GM23338 (cell line): ENCODE data around the gene CDYL. TPM values are rescaled to one million over a fixed set of nuclear protein-coding genes. Genes with fewer than 3 reads are reported as not detected.

Experiments used
- ATAC-seq: fragments of 200-7000 bp; cut with Tn5 transposase; 3 replicates; pipeline ENCODE4 v1.9.1; 2020
- DNase-seq: peaks from one replicate; pipeline ENCODE4 v3.0.0-alpha.2; 2015; ENCODE audit warnings: low spot score
- H2AFZ ChIP-seq: fragments of 200-600 bp; sonication (generic); 2 replicates; pipeline ENCODE4 v1.8.0; 2016; ENCODE audit warnings: antibody characterized with exemption, mild to moderate bottlenecking, moderate library complexity
- H3F3A ChIP-seq: fragments of 200-600 bp; sonication (generic); replicated peaks from 2 replicates; pipeline ENCODE4 v1.8.0; 2017; ENCODE audit warnings: antibody characterized with exemption, mixed run types, low read depth
- H3K27ac ChIP-seq: fragments of 200-600 bp; sonication (generic); 2 replicates; pipeline ENCODE4 v1.6.1; 2016; ENCODE audit warnings: low read depth
- H3K27me3 ChIP-seq: fragments of 200-600 bp; sonication (generic); 2 replicates; pipeline ENCODE4 v1.8.0; 2016; ENCODE audit warnings: mild to moderate bottlenecking, mixed run types, moderate library complexity; ENCODE audit not compliant: insufficient read depth
- H3K36me3 ChIP-seq: fragments of 200-600 bp; sonication (generic); 2 replicates; pipeline ENCODE4 v1.8.0; 2016; ENCODE audit warnings: mild to moderate bottlenecking; ENCODE audit not compliant: insufficient read depth
- H3K4me1 ChIP-seq: fragments of 200-600 bp; sonication (generic); 2 replicates; pipeline ENCODE4 v1.8.0; 2016; ENCODE audit warnings: mild to moderate bottlenecking, moderate library complexity; ENCODE audit not compliant: insufficient read depth
- H3K4me2 ChIP-seq: fragments of 200-600 bp; sonication (generic); 2 replicates; pipeline ENCODE4 v1.7.1; 2017; ENCODE audit warnings: mixed run types
- H3K4me3 ChIP-seq: fragments of 200-600 bp; sonication (generic); 2 replicates; pipeline ENCODE4 v1.6.1; 2016; ENCODE audit warnings: mixed run types
- H3K79me2 ChIP-seq: fragments of 200-600 bp; sonication (generic); replicated peaks from 2 replicates; pipeline ENCODE4 v1.8.0; 2017; ENCODE audit warnings: mild to moderate bottlenecking; ENCODE audit not compliant: insufficient read depth
- H3K9me2 ChIP-seq: fragments of 200-600 bp; sonication (generic); 2 replicates; pipeline ENCODE4 v1.8.0; 2017; ENCODE audit not compliant: insufficient read depth
- H4K20me1 ChIP-seq: fragments of 200-600 bp; sonication (generic); replicated peaks from 2 replicates; pipeline ENCODE4 v1.8.0; 2017; ENCODE audit warnings: mild to moderate bottlenecking; ENCODE audit not compliant: insufficient read depth
- H3K27ac Mint-ChIP-seq: 2 replicates; pipeline ENCODE4 v1.8.0; 2020; ENCODE audit warnings: inconsistent platforms, mild to moderate bottlenecking, moderate library complexity, mixed read lengths
- H3K27me3 Mint-ChIP-seq: 3 replicates; pipeline ENCODE4 v1.8.0; 2022; ENCODE audit warnings: low read depth, mild to moderate bottlenecking, moderate library complexity, mixed read lengths, inconsistent platforms; ENCODE audit not compliant: insufficient read depth, poor library complexity
- H3K36me3 Mint-ChIP-seq: 3 replicates; pipeline ENCODE4 v1.8.0; 2021; ENCODE audit warnings: low read depth, mild to moderate bottlenecking, inconsistent platforms, moderate library complexity, mixed read lengths
- H3K4me1 Mint-ChIP-seq: 3 replicates; pipeline ENCODE4 v1.8.0; 2020; ENCODE audit warnings: mild to moderate bottlenecking, inconsistent platforms, mixed read lengths
- H3K4me3 Mint-ChIP-seq: 3 replicates; pipeline ENCODE4 v1.8.0; 2021; ENCODE audit warnings: moderate library complexity, mild to moderate bottlenecking, inconsistent platforms, mixed read lengths
- H3K9me3 Mint-ChIP-seq: 3 replicates; pipeline ENCODE4 v1.8.0; 2020; ENCODE audit warnings: moderate library complexity, mild to moderate bottlenecking, inconsistent platforms, mixed read lengths
- CREB1 ChIP-seq: fragments of 250-450 bp; sonication (Bioruptor Pico); IDR thresholded peaks from 2 replicates; pipeline ENCODE4 v1.5.0; 2020; ENCODE audit warnings: low read depth, mild to moderate bottlenecking, moderate library complexity
- CTCF ChIP-seq, 2 experiments: fragments of 200-600 bp in 1 of 2; sonication (generic) in 1 of 2; conservative IDR thresholded peaks; 2 replicates each; pipeline versions ENCODE4 v1.5.1 to v1.6.1; 2016 to 2017; ENCODE audit warnings: antibody characterized with exemption in 2 of 2, low read depth in 2 of 2, mild to moderate bottlenecking in 2 of 2, moderate library complexity in 1 of 2
- EZH2 ChIP-seq: fragments of 200-600 bp; sonication (generic); IDR thresholded peaks from one replicate; pipeline ENCODE4 v1.8.0; 2017; ENCODE audit warnings: antibody characterized with exemption, mild to moderate bottlenecking, low read depth; ENCODE audit not compliant: unreplicated experiment
- EZH2phosphoT487 ChIP-seq: fragments of 200-600 bp; sonication (generic); IDR thresholded peaks from one replicate; pipeline ENCODE4 v1.8.1; 2018; ENCODE audit warnings: antibody characterized with exemption; ENCODE audit not compliant: unreplicated experiment
- JUNB ChIP-seq: IDR thresholded peaks from one replicate; pipeline ENCODE4 v1.6.1; 2016; ENCODE audit warnings: antibody characterized with exemption; ENCODE audit not compliant: unreplicated experiment
- STAT1 ChIP-seq: IDR thresholded peaks from one replicate; pipeline ENCODE4 v1.6.1; 2016; ENCODE audit warnings: antibody characterized with exemption; ENCODE audit not compliant: unreplicated experiment
- polyA plus RNA-seq: library from polyadenylated mRNA; unstranded; fragments of >200 nt; fragmentation: Nextera tagmentation; extraction: Ambion mirVana; gene quantifications from 2 replicates; pipeline ENCODE4 v1.2.1, GENCODE V29; 2016
- total RNA-seq: library from RNA; depleted of rRNA; stranded (reverse); fragments of >200 nt; shearing (Covaris generic); gene quantifications from 2 replicates; pipeline ENCODE4 v1.2.3, GENCODE V29; 2014
- TF ChIP-seq, protein P1 (sequence below): fragments of 250-450 bp; sonication (Bioruptor Pico); IDR thresholded peaks from 2 replicates; pipeline ENCODE4 v1.5.0; 2020; ENCODE audit warnings: mild to moderate bottlenecking, moderate library complexity
- TF ChIP-seq, protein P2 (sequence below): IDR thresholded peaks from one replicate; pipeline ENCODE4 v1.6.1; 2018; ENCODE audit warnings: antibody characterized with exemption; ENCODE audit not compliant: unreplicated experiment
- TF ChIP-seq, protein P3 (sequence below): IDR thresholded peaks from 2 replicates; pipeline ENCODE4 v1.6.1; 2016; ENCODE audit warnings: antibody characterized with exemption

Gene CDYL
- total and polyA plus RNA-seq, 2 experiments from 2014 or later = 67.2 to 128 TPM

DNA sequence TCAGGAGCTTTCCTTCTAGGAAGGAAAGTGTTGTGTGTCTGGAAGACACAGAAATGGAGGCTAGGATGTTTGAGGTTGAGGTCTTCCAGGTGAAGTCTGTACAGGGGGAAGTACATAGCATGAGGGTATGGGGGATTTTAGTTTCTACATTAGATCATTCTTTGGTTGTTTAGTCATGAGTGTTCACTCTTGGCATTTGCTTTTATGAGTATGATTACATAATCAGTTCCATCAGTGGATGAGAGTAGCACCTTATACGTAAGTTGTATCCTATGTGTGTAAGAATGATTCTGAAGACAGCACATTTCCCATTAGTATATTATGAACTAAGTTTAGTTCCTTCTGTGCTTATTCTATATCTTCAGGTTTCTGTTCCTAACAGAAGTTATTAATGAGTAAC lies 1.9 kb downstream of the CDYL start:
- Histone ChIP-seq H3K36me3 (no peaks in the 10 kb centered on the region), H4K20me1 (peaks cover 65% of the 10 kb centered on the region), H3K4me1 (peaks cover 40% of the 10 kb centered on the region), H3K9me2 (no peaks in the 10 kb centered on the region), H3K79me2 (peaks cover 83% of the 10 kb centered on the region), H3K4me3 (peak overlapping the region; percentile 57), H2AFZ (no peak overlapping the region), H3K27ac (no peak overlapping the region), H3K27me3 (peaks cover 54% of the 10 kb centered on the region), H3K4me2 (peak overlapping the region; percentile 71; the same call in 1 of the 2 replicates), H3F3A (no peaks in the 10 kb centered on the region)
- TF ChIP-seq, protein P1, sequence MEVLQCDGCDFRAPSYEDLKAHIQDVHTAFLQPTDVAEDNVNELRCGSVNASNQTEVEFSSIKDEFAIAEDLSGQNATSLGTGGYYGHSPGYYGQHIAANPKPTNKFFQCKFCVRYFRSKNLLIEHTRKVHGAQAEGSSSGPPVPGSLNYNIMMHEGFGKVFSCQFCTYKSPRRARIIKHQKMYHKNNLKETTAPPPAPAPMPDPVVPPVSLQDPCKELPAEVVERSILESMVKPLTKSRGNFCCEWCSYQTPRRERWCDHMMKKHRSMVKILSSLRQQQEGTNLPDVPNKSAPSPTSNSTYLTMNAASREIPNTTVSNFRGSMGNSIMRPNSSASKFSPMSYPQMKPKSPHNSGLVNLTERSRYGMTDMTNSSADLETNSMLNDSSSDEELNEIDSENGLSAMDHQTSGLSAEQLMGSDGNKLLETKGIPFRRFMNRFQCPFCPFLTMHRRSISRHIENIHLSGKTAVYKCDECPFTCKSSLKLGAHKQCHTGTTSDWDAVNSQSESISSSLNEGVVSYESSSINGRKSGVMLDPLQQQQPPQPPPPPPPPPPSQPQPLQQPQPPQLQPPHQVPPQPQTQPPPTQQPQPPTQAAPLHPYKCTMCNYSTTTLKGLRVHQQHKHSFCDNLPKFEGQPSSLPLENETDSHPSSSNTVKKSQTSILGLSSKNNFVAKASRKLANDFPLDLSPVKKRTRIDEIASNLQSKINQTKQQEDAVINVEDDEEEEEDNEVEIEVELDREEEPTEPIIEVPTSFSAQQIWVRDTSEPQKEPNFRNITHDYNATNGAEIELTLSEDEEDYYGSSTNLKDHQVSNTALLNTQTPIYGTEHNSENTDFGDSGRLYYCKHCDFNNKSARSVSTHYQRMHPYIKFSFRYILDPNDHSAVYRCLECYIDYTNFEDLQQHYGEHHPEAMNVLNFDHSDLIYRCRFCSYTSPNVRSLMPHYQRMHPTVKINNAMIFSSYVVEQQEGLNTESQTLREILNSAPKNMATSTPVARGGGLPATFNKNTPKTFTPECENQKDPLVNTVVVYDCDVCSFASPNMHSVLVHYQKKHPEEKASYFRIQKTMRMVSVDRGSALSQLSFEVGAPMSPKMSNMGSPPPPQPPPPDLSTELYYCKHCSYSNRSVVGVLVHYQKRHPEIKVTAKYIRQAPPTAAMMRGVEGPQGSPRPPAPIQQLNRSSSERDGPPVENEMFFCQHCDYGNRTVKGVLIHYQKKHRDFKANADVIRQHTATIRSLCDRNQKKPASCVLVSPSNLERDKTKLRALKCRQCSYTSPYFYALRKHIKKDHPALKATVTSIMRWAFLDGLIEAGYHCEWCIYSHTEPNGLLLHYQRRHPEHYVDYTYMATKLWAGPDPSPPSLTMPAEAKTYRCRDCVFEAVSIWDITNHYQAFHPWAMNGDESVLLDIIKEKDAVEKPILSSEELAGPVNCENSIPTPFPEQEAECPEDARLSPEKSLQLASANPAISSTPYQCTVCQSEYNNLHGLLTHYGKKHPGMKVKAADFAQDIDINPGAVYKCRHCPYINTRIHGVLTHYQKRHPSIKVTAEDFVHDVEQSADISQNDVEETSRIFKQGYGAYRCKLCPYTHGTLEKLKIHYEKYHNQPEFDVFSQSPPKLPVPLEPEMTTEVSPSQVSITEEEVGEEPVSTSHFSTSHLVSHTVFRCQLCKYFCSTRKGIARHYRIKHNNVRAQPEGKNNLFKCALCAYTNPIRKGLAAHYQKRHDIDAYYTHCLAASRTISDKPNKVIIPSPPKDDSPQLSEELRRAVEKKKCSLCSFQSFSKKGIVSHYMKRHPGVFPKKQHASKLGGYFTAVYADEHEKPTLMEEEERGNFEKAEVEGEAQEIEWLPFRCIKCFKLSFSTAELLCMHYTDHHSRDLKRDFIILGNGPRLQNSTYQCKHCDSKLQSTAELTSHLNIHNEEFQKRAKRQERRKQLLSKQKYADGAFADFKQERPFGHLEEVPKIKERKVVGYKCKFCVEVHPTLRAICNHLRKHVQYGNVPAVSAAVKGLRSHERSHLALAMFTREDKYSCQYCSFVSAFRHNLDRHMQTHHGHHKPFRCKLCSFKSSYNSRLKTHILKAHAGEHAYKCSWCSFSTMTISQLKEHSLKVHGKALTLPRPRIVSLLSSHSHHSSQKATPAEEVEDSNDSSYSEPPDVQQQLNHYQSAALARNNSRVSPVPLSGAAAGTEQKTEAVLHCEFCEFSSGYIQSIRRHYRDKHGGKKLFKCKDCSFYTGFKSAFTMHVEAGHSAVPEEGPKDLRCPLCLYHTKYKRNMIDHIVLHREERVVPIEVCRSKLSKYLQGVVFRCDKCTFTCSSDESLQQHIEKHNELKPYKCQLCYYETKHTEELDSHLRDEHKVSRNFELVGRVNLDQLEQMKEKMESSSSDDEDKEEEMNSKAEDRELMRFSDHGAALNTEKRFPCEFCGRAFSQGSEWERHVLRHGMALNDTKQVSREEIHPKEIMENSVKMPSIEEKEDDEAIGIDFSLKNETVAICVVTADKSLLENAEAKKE = no peak
- TF ChIP-seq EZH2phosphoT487 = no peak
- H3K9me3 Mint-ChIP-seq = peaks cover 15% of the 10 kb centered on the region
- H3K27me3 Mint-ChIP-seq = peaks cover 38% of the 10 kb centered on the region
- H3K4me1 Mint-ChIP-seq = peaks cover 54% of the 10 kb centered on the region
- H3K27ac Mint-ChIP-seq = no peak overlapping the region
- no peak for DNase-seq
- no peak for ATAC-seq
- H3K4me3 Mint-ChIP-seq = peak overlapping the region; percentile 81; the same call in 2 of the 3 replicates
- peaks cover 26% of the 10 kb centered on the region for H3K36me3 Mint-ChIP-seq

GRCh38 chr6:4780360-4780812 lies 4.2 kb downstream of the CDYL start:
- H3K4me2 ChIP-seq = no peak overlapping the region
- no peak for ATAC-seq
- peaks cover 75% of the 10 kb centered on the region for H3K27me3 ChIP-seq
- H2AFZ ChIP-seq = no peak overlapping the region
- peaks cover 28% of the 10 kb centered on the region for H3K36me3 Mint-ChIP-seq
- peaks cover 83% of the 10 kb centered on the region for H3K79me2 ChIP-seq
- H3K36me3 ChIP-seq = no peaks in the 10 kb centered on the region
- peaks cover 71% of the 10 kb centered on the region for H3K4me1 Mint-ChIP-seq
- no peaks in the 10 kb centered on the region for H3F3A ChIP-seq
- DNase-seq = peak; percentile 21
- no peak overlapping the region for H3K4me3 ChIP-seq
- H4K20me1 ChIP-seq = peaks cover 81% of the 10 kb centered on the region
- no peak overlapping the region for H3K27ac ChIP-seq
- H3K9me2 ChIP-seq = no peaks in the 10 kb centered on the region
- peaks cover 56% of the 10 kb centered on the region for H3K4me1 ChIP-seq
- H3K4me3 Mint-ChIP-seq = peak overlapping the region; percentile 37; the same call in 1 of the 3 replicates
- H3K27ac Mint-ChIP-seq = no peak overlapping the region
- H3K27me3 Mint-ChIP-seq = peaks cover 28% of the 10 kb centered on the region
- peaks cover 16% of the 10 kb centered on the region; the same call in 2 of the 3 replicates for H3K9me3 Mint-ChIP-seq
- TF ChIP-seq, protein P2, sequence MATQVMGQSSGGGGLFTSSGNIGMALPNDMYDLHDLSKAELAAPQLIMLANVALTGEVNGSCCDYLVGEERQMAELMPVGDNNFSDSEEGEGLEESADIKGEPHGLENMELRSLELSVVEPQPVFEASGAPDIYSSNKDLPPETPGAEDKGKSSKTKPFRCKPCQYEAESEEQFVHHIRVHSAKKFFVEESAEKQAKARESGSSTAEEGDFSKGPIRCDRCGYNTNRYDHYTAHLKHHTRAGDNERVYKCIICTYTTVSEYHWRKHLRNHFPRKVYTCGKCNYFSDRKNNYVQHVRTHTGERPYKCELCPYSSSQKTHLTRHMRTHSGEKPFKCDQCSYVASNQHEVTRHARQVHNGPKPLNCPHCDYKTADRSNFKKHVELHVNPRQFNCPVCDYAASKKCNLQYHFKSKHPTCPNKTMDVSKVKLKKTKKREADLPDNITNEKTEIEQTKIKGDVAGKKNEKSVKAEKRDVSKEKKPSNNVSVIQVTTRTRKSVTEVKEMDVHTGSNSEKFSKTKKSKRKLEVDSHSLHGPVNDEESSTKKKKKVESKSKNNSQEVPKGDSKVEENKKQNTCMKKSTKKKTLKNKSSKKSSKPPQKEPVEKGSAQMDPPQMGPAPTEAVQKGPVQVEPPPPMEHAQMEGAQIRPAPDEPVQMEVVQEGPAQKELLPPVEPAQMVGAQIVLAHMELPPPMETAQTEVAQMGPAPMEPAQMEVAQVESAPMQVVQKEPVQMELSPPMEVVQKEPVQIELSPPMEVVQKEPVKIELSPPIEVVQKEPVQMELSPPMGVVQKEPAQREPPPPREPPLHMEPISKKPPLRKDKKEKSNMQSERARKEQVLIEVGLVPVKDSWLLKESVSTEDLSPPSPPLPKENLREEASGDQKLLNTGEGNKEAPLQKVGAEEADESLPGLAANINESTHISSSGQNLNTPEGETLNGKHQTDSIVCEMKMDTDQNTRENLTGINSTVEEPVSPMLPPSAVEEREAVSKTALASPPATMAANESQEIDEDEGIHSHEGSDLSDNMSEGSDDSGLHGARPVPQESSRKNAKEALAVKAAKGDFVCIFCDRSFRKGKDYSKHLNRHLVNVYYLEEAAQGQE = no peak
- no peak for TF ChIP-seq EZH2
- TF ChIP-seq JUNB = no peak
- TF ChIP-seq CTCF (conservative IDR thresholded peaks at IDR 0.05; ENCODE audit: low read depth in 2 of 2) = no peak
- no peak for TF ChIP-seq EZH2phosphoT487
- TF ChIP-seq, protein P3, sequence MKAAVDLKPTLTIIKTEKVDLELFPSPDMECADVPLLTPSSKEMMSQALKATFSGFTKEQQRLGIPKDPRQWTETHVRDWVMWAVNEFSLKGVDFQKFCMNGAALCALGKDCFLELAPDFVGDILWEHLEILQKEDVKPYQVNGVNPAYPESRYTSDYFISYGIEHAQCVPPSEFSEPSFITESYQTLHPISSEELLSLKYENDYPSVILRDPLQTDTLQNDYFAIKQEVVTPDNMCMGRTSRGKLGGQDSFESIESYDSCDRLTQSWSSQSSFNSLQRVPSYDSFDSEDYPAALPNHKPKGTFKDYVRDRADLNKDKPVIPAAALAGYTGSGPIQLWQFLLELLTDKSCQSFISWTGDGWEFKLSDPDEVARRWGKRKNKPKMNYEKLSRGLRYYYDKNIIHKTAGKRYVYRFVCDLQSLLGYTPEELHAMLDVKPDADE = no peak
- no peak for TF ChIP-seq STAT1
- TF ChIP-seq CREB1 (CRISPR knock-in tag) = no peak
